Epithelial cell of esophagus (primary cell): ENCODE data around the gene TM4SF4.

ENCODE experiments used
- DNase-seq: peaks from one replicate; pipeline ENCODE4 v3.0.0; 2010; ENCODE audit warnings: low read depth
- H3K4me3 ChIP-seq: 2 replicates; pipeline ENCODE4 v1.5.1; 2011; ENCODE audit warnings: mild to moderate bottlenecking, low read length, control low read depth
- CTCF ChIP-seq: IDR thresholded peaks from 2 replicates; pipeline ENCODE4 v1.5.1; 2011; ENCODE audit warnings: low read depth, mild to moderate bottlenecking, low read length, control low read depth, inconsistent platforms; ENCODE audit not compliant: insufficient read depth; ENCODE audit errors: missing control alignments

The TM4SF4 gene

GRCh38 chr3:149532489-149533180 lies 58.1 kb downstream of the TM4SF4 start:
- H3K4me3 ChIP-seq = no peak overlapping the region
- TF ChIP-seq CTCF = no peak
- no peak for DNase-seq

- no peak overlapping the region for H3K4me3 ChIP-seq
- DNase-seq = no peak
- no peak for TF ChIP-seq CTCF
Measured at GRCh38 chr3:149534082-149534481, 59.6 kb downstream of the TM4SF4 start.

GRCh38 chr3:149534671-149535332 lies 60.3 kb downstream of the TM4SF4 start:
- H3K4me3 ChIP-seq = no peak overlapping the region
- no peak for DNase-seq
- no peak for TF ChIP-seq CTCF

GRCh38 chr3:149535333-149535685 lies 60.8 kb downstream of the TM4SF4 start:
- no peak overlapping the region for H3K4me3 ChIP-seq
- DNase-seq = no peak

GRCh38 chr3:149536429-149536828 lies 61.9 kb downstream of the TM4SF4 start:
- TF ChIP-seq CTCF = no peak
- no peak for DNase-seq
- H3K4me3 ChIP-seq = no peak overlapping the region

More at GRCh38 chr3:149535333-149535685, 60.8 kb downstream of the TM4SF4 start:
- TF ChIP-seq CTCF = no peak

GRCh38 chr3:149538371-149538770 lies 63.9 kb downstream of the TM4SF4 start:
- H3K4me3 ChIP-seq = no peak overlapping the region
- no peak for DNase-seq
- no peak for TF ChIP-seq CTCF

- no peak overlapping the region for H3K4me3 ChIP-seq
- DNase-seq = no peak
- TF ChIP-seq CTCF = no peak
Measured at GRCh38 chr3:149541091-149541491, 66.6 kb downstream of the TM4SF4 start.
